H1 (cell line): ENCODE measurements around the gene MMP17. TPM values are rescaled to one million over a fixed set of nuclear protein-coding genes. Genes with fewer than 3 reads are reported as not detected.

Experiments
- CBX5 ChIP-seq: fragments of 300-800, 300-1000 bp; sonication (generic); IDR thresholded peaks from 2 replicates; pipeline ENCODE4 v1.7.1; 2016; ENCODE audit warnings: antibody characterized with exemption, low read length, low read depth
- CHD7 ChIP-seq: fragments of 300-600 bp; sonication (generic); IDR thresholded peaks from 2 replicates; pipeline ENCODE4 v1.7.1; 2012; ENCODE audit warnings: low read length, moderate library complexity, mild to moderate bottlenecking, inconsistent platforms; ENCODE audit not compliant: insufficient replicate concordance
- CTBP2 ChIP-seq: IDR thresholded peaks from 2 replicates; pipeline ENCODE4 v1.7.0; 2011; ENCODE audit warnings: borderline replicate concordance, mild to moderate bottlenecking, moderate library complexity, mixed read lengths, low read length; ENCODE audit not compliant: insufficient read depth, insufficient read length
- EGR1 ChIP-seq: IDR thresholded peaks from 2 replicates; pipeline ENCODE4 v1.6.1; 2011; ENCODE audit warnings: low read depth, low read length, borderline replicate concordance
- FOSL1 ChIP-seq: IDR thresholded peaks from 2 replicates; pipeline ENCODE4 v1.6.1; 2011; ENCODE audit warnings: mild to moderate bottlenecking, low read depth, low read length, moderate library complexity; ENCODE audit not compliant: insufficient read depth
- HDAC2 ChIP-seq, 2 experiments: fragments of 300-600 bp in 1 of 2; sonication (generic) in 1 of 2; IDR thresholded peaks; 2 replicates each; pipeline ENCODE4 v1.6.1; 2011 to 2012; ENCODE audit warnings: low read depth in 2 of 2, low read length in 2 of 2, mild to moderate bottlenecking in 2 of 2, moderate library complexity in 2 of 2, borderline replicate concordance in 1 of 2, inconsistent platforms in 1 of 2
- KDM1A ChIP-seq: fragments of 200-600, 300-600 bp; sonication (generic); IDR thresholded peaks from 2 replicates; pipeline ENCODE4 v1.7.1; 2016; ENCODE audit warnings: mild to moderate bottlenecking, low read length, borderline replicate concordance
- KDM4A ChIP-seq: IDR thresholded peaks from one replicate; pipeline ENCODE4 v1.7.1; 2012; ENCODE audit warnings: low read depth, mild to moderate bottlenecking, moderate library complexity, low read length, inconsistent platforms; ENCODE audit not compliant: severe bottlenecking
- KDM5A ChIP-seq: fragments of 200-600 bp; IDR thresholded peaks from 2 replicates; pipeline ENCODE4 v1.7.1; 2012; ENCODE audit warnings: mild to moderate bottlenecking, low read length, inconsistent platforms, mixed read lengths
- NRF1 ChIP-seq: IDR thresholded peaks from 2 replicates; pipeline ENCODE4 v1.6.1; 2011; ENCODE audit warnings: mild to moderate bottlenecking, low read depth, low read length, improper control_type of control experiment
- POU5F1 ChIP-seq: IDR thresholded peaks from 2 replicates; pipeline ENCODE4 v1.6.1; 2011; ENCODE audit warnings: low read depth, mild to moderate bottlenecking, low read length, moderate library complexity
- polyA plus RNA-seq, 7 experiments: library from polyadenylated mRNA; depleted of rRNA in 3 of 7; stranded (reverse) in 5 of 7; unstranded in 2 of 7; fragments of >200 nt in 5 of 7; fragments of 200-250 nt in 2 of 7; gene quantifications; 1 replicate in 5 of 7; 2 replicates in 1 of 7; 4 replicates in 1 of 7; pipeline versions ENCODE4 v1.2.1 to v1.2.3, GENCODE V29; 2011 to 2013; ENCODE audit warnings: missing spikeins in 2 of 7, mixed read lengths in 2 of 7
- total RNA-seq: library from RNA; stranded (reverse); fragmentation: NEBNext Ultra II Directional; extraction: Animal tissue kit (Norgen Biotek cat#: 25700); gene quantifications from 2 replicates; pipeline ENCODE4 v1.2.1, GENCODE V29; 2021

Gene MMP17
- total and polyA plus RNA-seq, 2 of the 8 experiments (the other 6 are each of a cell fraction or from before 2014, with no cell fraction given): 41.3 to 53.8 TPM

GRCh38 chr12:131827961-131828534 lies at the start of gene MMP17 (continued):
- no peak for TF ChIP-seq KDM4A
- TF ChIP-seq KDM5A: no peak
- no peak for TF ChIP-seq CBX5
- no peak for TF ChIP-seq FOSL1
- TF ChIP-seq KDM1A: no peak
- TF ChIP-seq CHD7: no peak
- no peak for TF ChIP-seq POU5F1
- no peak for TF ChIP-seq NRF1
- no peak for TF ChIP-seq CTBP2
- TF ChIP-seq EGR1: peak; percentile 11; the same call in 1 of the 2 replicates
- TF ChIP-seq HDAC2 (IDR thresholded peaks at IDR 0.05; ENCODE audit: borderline replicate concordance in 1 of 2, low read depth in 2 of 2, low read length in 2 of 2): no peak
